HG03342 (cell line): ENCODE measurements around the gene CPLX3.

Experiments
- ATAC-seq: cut with Tn5 transposase; IDR thresholded peaks from one replicate; pipeline ENCODE4 v1.9.1; 2021; ENCODE audit warnings: mild to moderate bottlenecking, moderate library complexity; ENCODE audit not compliant: unreplicated experiment

The CPLX3 gene

GRCh38 chr15:74788042-74788682, 38.3 kb upstream of the CPLX3 start:
- no peak for ATAC-seq

DNA sequence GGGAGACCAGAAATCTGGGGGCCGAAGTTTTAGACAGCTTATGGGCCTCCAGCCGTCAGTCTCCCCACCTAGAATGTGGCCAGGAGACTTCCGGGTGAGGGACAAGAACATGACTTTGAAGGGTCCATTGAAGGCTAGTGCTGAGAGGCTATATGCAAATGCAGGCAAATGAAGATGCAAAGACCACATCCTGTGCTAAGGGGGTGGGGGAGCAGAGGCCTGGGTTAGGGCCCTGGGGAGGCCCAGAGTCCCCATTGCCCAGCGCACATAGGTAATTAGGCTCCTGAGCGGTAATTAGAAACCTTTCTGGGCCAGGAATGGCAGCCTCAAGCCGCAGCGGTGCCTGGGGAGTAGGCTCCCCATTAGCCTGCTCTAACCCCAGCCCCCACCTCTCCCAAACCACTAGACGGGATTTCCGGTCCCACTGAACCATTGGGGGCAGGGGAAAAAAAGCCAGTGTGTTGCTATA, 37.7 kb upstream of the CPLX3 start:
- peak; percentile 22 for ATAC-seq

DNA sequence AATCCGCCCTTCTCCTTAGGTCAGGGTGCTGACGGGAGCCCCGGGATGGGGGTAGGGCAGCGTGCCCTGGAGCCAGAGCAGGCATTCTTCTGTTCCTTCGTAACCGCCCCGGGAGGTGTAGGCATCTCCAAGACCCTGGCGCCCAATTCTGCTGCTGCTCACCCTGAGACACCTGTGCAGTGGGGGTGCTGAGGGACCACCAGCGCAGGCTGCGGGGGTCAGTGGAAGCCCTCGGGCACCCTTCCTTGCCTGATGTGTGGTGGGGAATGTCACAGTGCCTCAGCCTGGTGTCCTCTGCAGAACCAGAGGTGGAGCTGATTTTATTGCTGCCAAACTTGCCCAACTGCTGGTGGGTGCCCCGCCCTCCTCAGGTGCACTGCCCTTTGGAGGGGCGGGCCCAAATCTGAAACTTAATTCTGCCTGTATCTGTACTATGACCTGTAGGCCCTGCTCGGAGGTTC, 37.2 kb upstream of the CPLX3 start:
- ATAC-seq, result no peak

GRCh38 chr15:74789741-74790079, 36.7 kb upstream of the CPLX3 start:
- ATAC-seq, result no peak

- ATAC-seq, result no peak
These were observed 36.1 kb upstream of the CPLX3 start for GRCh38 chr15:74790080-74790916.

- no peak for ATAC-seq
These were observed 35.4 kb upstream of the CPLX3 start for GRCh38 chr15:74791007-74791406.

DNA sequence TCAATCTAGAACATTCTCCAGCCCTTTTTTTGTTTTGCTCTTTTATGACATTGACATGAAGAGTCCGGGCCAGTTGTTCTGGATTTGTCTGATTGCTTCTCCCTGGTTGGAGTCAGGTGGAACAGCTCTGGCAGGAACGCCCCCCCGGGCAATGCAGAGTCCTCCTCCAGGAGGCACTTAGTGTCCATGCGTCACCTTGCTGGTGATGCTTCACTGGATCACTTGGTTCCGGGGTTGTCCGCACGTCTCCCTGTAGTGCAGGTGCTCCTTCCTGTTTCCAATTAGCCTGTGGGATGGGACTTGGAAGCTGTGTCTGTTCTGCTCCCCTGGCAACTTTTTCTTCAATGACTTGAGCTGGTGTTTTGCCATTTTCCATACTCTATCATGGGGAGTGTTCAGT, 34.8 kb upstream of the CPLX3 start:
- ATAC-seq, result no peak

DNA sequence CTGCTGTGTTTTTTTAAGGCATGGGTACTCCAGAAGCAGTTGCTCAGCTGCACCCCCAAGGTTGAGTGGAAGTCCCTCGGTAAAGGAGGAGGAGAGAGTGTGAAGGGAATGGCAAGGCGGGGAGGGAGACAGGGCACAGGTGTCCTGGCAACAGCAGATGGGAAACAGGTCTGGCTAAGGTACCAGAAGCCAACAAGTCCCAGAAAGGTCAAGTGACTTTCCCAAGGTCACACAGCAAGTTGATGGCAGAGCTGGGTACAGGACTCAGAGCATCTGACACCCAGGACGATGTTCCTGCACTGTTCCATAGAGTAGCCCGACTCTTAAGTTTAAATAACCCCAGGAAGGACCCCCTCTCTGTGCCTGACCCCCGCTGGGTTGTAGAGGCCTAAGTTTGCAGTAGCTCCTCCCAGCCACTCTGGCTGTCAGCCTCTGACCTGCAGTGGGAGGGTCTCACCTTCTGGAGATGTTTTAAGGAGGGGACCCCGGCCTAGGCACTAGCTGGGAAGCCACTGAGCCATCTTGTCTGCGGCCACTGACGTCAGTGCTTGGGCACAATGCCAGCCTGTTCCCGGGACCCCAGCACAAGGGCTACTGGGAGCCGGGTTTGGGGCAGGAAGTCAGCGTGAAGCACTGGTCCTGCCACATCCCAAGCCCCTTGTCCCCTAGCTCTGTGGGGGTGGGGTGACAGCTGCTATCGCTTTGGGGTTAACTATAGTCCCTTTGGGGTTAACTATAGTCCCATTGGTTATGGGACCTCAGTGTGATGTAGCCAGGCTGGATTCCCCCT, 34.0 kb upstream of the CPLX3 start:
- ATAC-seq, result no peak

DNA sequence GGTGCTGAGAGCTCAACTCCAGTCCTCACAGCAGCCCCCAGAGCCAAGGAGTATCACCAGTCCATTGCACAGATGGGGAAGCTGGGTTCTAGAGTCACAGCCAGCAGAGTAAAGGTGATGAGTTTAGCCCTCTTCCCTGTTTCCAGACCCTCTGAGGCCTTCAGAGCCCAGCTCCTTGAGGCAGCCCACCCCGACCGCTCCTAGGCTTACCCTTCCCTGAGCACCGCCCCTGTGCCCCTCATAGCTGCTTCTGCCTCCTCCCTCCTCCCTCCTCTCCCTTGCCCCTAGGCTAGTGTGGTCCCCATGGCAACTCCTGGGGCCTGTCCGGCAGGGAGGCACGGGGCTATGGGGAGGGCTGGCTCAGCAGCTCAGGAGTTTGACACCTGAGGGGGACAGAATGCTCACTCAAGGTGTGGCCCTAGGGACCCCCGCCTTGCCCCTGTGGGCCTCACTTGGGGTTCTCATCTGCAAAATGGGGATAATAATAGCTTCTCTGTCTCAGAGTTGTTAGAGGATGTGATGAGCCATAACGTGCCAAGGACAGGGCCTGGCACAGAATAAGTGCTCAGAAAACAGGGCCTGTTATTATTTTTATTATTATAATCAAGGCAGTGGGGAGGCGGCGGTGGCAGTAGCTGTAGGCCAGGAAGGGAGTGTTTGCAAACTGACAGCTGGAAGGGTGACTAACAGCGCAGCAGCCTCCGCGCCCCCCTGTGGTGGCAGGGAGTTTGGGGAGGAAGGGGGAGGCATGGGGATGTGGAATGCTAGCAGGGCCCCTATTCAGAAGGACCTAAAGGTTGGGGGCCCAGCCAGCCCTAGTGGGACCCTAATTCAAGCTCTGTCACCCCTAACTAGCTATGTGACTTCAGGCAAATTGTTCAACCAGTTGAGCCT, 33.0 kb upstream of the CPLX3 start:
- ATAC-seq, result no peak

DNA sequence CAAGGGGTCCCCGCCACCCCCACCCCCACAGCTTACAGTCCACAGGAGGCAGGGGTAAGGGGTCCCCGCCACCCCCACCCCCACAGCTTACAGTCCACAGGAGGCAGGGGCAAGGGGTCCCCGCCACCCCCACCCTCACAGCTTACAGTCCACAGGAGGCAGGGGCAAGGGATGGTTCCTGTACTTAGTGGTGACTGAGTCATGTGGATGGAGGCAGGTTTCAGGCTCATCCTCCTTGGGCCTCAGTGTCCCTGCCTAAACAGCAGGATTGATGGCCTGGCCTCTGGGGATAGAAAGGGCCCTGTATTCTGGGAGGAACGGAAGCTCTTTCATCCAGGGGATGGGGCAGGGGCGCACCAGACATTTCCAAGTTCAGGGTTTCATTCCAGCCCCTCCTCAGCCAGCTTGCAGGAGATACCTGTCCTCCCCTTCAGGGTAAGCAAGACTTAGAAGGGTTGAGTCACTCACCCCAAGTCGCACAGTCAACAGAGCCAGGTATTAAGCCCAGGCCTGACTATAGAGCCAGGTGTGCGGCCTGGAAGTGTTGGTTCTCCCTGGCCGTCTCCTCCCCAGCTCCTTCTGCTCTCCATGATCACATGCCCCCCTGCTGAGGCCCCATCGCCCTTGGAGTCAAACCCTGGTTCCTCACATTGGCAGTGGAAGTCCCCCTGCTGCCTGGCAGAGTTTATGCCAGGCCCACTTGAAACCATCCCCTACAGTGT, 32.0 kb upstream of the CPLX3 start:
- ATAC-seq, result no peak

- ATAC-seq, result no peak
These were observed 31.5 kb upstream of the CPLX3 start for GRCh38 chr15:74794970-74795349.

DNA sequence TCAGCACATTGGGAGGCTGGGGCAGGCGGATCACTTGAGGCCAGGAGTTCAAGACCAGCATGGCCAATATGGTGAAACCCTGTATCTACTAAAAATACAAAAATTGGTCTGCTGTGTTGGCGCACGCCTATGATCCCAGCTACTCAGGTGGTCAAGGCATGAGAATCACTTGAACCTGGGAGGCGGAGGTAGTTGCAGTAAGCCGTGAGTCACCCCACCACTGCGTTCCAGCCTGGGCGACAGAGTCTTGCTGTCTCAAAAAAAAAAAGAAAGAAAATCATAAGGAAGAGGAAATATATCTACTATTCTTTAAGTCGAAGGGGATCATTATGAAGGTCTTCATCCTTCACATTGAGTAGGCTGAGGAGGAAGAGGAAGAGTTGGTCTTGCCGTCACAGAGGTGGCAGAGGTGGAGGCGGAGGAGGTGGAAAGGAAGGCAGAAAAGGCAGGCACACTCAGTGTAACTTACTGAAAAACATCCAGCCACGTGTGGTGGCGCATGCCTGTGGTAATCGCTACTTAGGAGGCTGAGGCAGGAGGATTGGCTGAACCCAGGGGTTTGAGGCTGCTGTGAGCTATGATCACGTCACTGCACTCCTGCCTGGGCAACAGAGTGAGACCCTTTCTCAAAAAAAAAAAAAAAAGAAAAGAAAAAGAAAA, 30.3 kb upstream of the CPLX3 start:
- ATAC-seq, result no peak

- no peak for ATAC-seq
These were observed 27.8 kb upstream of the CPLX3 start for GRCh38 chr15:74798388-74799254.

- no peak for ATAC-seq
These were observed 27.1 kb upstream of the CPLX3 start for GRCh38 chr15:74799255-74799855.

- ATAC-seq, result peak; percentile 57
These were observed 26.4 kb upstream of the CPLX3 start for GRCh38 chr15:74799856-74800558.

DNA sequence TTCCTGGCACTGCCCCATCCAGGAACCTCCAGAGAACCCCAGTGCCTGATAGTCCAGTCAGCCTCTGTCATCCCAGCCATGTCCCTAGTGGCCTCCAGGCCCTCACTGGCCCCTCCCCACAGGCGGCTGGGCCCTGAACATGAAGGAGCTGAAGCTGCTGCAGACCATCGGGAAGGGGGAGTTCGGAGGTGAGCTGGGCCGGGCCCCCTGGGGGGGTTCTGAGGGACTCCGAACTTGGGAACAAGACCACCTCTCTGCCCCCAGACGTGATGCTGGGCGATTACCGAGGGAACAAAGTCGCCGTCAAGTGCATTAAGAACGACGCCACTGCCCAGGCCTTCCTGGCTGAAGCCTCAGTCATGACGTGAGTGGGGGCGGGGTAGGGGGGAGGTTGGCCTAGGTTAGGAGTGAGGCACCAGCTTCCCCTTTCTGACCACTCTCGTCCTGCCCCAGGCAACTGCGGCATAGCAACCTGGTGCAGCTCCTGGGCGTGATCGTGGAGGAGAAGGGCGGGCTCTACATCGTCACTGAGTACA, 25.8 kb upstream of the CPLX3 start:
- ATAC-seq, result no peak

DNA sequence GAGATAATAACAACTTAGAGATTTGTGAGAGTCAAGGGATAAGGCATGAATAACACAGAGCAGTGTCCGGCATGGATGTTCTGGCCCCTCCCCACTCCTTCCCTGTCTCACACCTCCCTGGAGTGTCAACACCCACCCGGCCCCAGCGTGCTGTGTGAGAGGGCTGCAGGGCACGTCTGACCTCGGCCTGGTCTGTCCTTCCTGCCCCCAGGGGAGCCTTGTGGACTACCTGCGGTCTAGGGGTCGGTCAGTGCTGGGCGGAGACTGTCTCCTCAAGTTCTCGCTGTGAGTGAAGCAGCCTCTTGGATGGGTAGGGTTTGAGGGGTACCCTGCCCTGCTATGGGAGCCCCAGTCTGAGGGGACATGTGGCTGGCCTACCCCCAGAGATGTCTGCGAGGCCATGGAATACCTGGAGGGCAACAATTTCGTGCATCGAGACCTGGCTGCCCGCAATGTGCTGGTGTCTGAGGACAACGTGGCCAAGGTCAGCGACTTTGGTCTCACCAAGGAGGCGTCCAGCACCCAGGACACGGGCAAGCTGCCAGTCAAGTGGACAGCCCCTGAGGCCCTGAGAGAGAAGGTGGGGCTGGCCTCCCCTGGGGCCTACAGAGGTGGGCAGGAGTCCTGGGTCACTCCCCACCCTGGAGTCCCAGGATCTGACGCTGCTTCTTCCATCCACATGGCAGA, 25.0 kb upstream of the CPLX3 start:
- ATAC-seq, result no peak
